Activated T-cell treated with anti-CD3 and anti-CD28 coated beads, Interleukin-2, amount 50 U/mL, for 72 hours (primary cell): ENCODE measurements around the gene SNX6. TPM values are rescaled to one million over a fixed set of nuclear protein-coding genes. Genes with fewer than 3 reads are reported as not detected.
"Not testable (repeated sequence)": the region's sequence is repeated elsewhere in the genome, so short reads cannot be mapped to it uniquely, and the experiment has no call there.

ENCODE experiments used
- ATAC-seq, 2 donors: fragments of 150-1000 bp; cut with Tn5 transposase; replicated peaks in 1 of 2; 2 replicates each; pipeline ENCODE4 v1.10.0; 2021; ENCODE audit warnings: moderate library complexity in 2 of 2, mild to moderate bottlenecking in 1 of 2
- DNase-seq, 2 donors: peaks; one replicate each; pipeline ENCODE4 v3.0.0; 2021 to 2022; ENCODE audit warnings: mixed read lengths in 1 of 2
- H3K27ac Mint-ChIP-seq: one replicate; pipeline ENCODE4 v1.8.0; 2022; ENCODE audit warnings: mild to moderate bottlenecking, moderate library complexity, mixed read lengths
- H3K27me3 Mint-ChIP-seq: one replicate; pipeline ENCODE4 v1.8.0; 2022; ENCODE audit warnings: low read depth, mixed read lengths
- H3K36me3 Mint-ChIP-seq, 2 donors: one replicate each; pipeline ENCODE4 v1.8.0; 2022; ENCODE audit warnings: mixed read lengths in 2 of 2, mild to moderate bottlenecking in 1 of 2; ENCODE audit not compliant: insufficient read depth in 2 of 2
- H3K4me1 Mint-ChIP-seq: one replicate; pipeline ENCODE4 v1.8.0; 2022; ENCODE audit warnings: low read depth, mixed read lengths
- H3K4me3 Mint-ChIP-seq, 2 donors: one replicate each; pipeline ENCODE4 v1.8.0; 2022; ENCODE audit warnings: mild to moderate bottlenecking in 2 of 2, mixed read lengths in 2 of 2, moderate library complexity in 2 of 2
- H3K9me3 Mint-ChIP-seq, 2 donors: one replicate each; pipeline ENCODE4 v1.8.0; 2022; ENCODE audit warnings: mixed read lengths in 2 of 2
- total RNA-seq, 2 donors: library from RNA; stranded (reverse); gene quantifications; one replicate each; pipeline ENCODE4 v1.2.3, GENCODE V29; 2022

SNX6 gene
- total RNA-seq, 2 donors from 2014 or later: 90.9 to 93.9 TPM

GRCh38 chr14:34547136-34547520 is 82.8 kb downstream of the SNX6 start:
- not testable (repeated sequence) for H3K4me3 Mint-ChIP-seq, DNase-seq, H3K9me3 Mint-ChIP-seq, H3K27me3 Mint-ChIP-seq, H3K36me3 Mint-ChIP-seq
- Mint-ChIP-seq H3K4me1 (peaks cover 18% of the 10 kb centered on the region), H3K27ac (peak overlapping the region; percentile 100)
- peak; percentile 71 to 73 for ATAC-seq

GRCh38 chr14:34546272-34547135 is 83.4 kb downstream of the SNX6 start:
- peaks cover 13% of the 10 kb centered on the region for H3K4me1 Mint-ChIP-seq
- H3K9me3 Mint-ChIP-seq, H3K4me3 Mint-ChIP-seq, H3K36me3 Mint-ChIP-seq, H3K27me3 Mint-ChIP-seq, H3K27ac Mint-ChIP-seq, DNase-seq: not testable (repeated sequence)
- peak; percentile 62 to 73 for ATAC-seq

- not testable (repeated sequence) for DNase-seq, ATAC-seq, H3K9me3 Mint-ChIP-seq, H3K36me3 Mint-ChIP-seq, H3K27me3 Mint-ChIP-seq
- Mint-ChIP-seq H3K4me3 (peak overlapping the region; percentile 100), H3K4me1 (peaks cover 46% of the 10 kb centered on the region), H3K27ac (peak overlapping the region; percentile 99)
Measured at GRCh38 chr14:34540181-34541059, 89.5 kb downstream of the SNX6 start.

GRCh38 chr14:34539407-34540180 is 90.4 kb downstream of the SNX6 start, which contains the start of gene EAPP:
Gene EAPP (minus strand): TSS chr14:34539701. CDS start chr14:34539628, 73 bp downstream.
- H3K36me3 Mint-ChIP-seq: peaks cover 4% of the 10 kb centered on the region in 2 donors

GRCh38 chr14:34538871-34539406 is 91.0 kb downstream of the SNX6 start:
- Mint-ChIP-seq H3K36me3 (peaks cover 6 to 7% of the 10 kb centered on the region in 2 donors), H3K4me1 (peaks cover 57% of the 10 kb centered on the region), H3K9me3 (peaks cover 0 to 3% of the 10 kb centered on the region in 2 donors), H3K27ac (peak overlapping the region; percentile 99), H3K4me3 (peak overlapping the region; percentile 100), H3K27me3 (no peaks in the 10 kb centered on the region)
- DNase-seq: no peak
- ATAC-seq: peak in 1 of 2 donors; percentile 14

More at GRCh38 chr14:34539407-34540180, 90.4 kb downstream of the SNX6 start, which contains the start of gene EAPP:
- peak within 1 kb of the TSS; percentile 100 for H3K4me3 Mint-ChIP-seq
- H3K27me3 Mint-ChIP-seq: no peaks in the 10 kb centered on the region
- DNase-seq (peak; percentile 96 to 97), ATAC-seq (peak; percentile 99 to 100)
- H3K27ac Mint-ChIP-seq: peak within 1 kb of the TSS; percentile 99
- H3K9me3 Mint-ChIP-seq: peaks cover 0 to 3% of the 10 kb centered on the region in 2 donors
- peaks cover 50% of the 10 kb centered on the region for H3K4me1 Mint-ChIP-seq

- Mint-ChIP-seq H3K4me1 (peaks cover 60% of the 10 kb centered on the region), H3K36me3 (peaks cover 11 to 13% of the 10 kb centered on the region in 2 donors), H3K27ac (peak overlapping the region; percentile 99), H3K4me3 (peak overlapping the region; percentile 100)
- not testable (repeated sequence) for H3K27me3 Mint-ChIP-seq, ATAC-seq, H3K9me3 Mint-ChIP-seq, DNase-seq
Measured at GRCh38 chr14:34538096-34538495, 91.9 kb downstream of the SNX6 start.

GRCh38 chr14:34537677-34538009 is 92.3 kb downstream of the SNX6 start:
- no peak for ATAC-seq
- Mint-ChIP-seq H3K4me1 (peaks cover 60% of the 10 kb centered on the region), H3K27me3 (no peaks in the 10 kb centered on the region), H3K9me3 (peaks cover 0 to 3% of the 10 kb centered on the region in 2 donors), H3K4me3 (peak overlapping the region; percentile 58 to 100), H3K27ac (peak overlapping the region; percentile 87), H3K36me3 (peaks cover 11 to 13% of the 10 kb centered on the region in 2 donors)
- DNase-seq: no peak

- Mint-ChIP-seq H3K36me3 (peaks cover 11 to 13% of the 10 kb centered on the region in 2 donors), H3K4me3 (peak overlapping the region; percentile 43 to 58), H3K27ac (peak overlapping the region; percentile 87), H3K4me1 (peaks cover 60% of the 10 kb centered on the region), H3K27me3 (no peaks in the 10 kb centered on the region), H3K9me3 (peaks cover 0 to 3% of the 10 kb centered on the region in 2 donors)
- ATAC-seq: no peak
- DNase-seq: no peak
Measured at GRCh38 chr14:34536951-34537676, 92.8 kb downstream of the SNX6 start.

GRCh38 chr14:34527591-34527990 is 102.4 kb downstream of the SNX6 start:
- Mint-ChIP-seq H3K36me3 (peaks cover 13 to 35% of the 10 kb centered on the region in 2 donors), H3K4me3 (no peak overlapping the region), H3K27me3 (no peaks in the 10 kb centered on the region), H3K9me3 (no peaks in the 10 kb centered on the region), H3K27ac (peak overlapping the region; percentile 42), H3K4me1 (no peaks in the 10 kb centered on the region)
- DNase-seq (no peak), ATAC-seq (peak in 1 of 2 donors; percentile 13)

- H3K4me1 Mint-ChIP-seq, DNase-seq, H3K27me3 Mint-ChIP-seq, H3K4me3 Mint-ChIP-seq, H3K9me3 Mint-ChIP-seq, ATAC-seq: not testable (repeated sequence)
- Mint-ChIP-seq H3K27ac (peak overlapping the region; percentile 66), H3K36me3 (peaks cover 24 to 46% of the 10 kb centered on the region in 2 donors)
Measured at GRCh38 chr14:34524216-34524615, 105.7 kb downstream of the SNX6 start.

- peaks cover 28 to 50% of the 10 kb centered on the region in 2 donors for H3K36me3 Mint-ChIP-seq
Measured at GRCh38 chr14:34522496-34522895, 107.5 kb downstream of the SNX6 start.

GRCh38 chr14:34521071-34521470 is 108.9 kb downstream of the SNX6 start:
- H3K27me3 Mint-ChIP-seq, H3K9me3 Mint-ChIP-seq, DNase-seq, H3K4me3 Mint-ChIP-seq, H3K4me1 Mint-ChIP-seq, H3K27ac Mint-ChIP-seq, ATAC-seq: not testable (repeated sequence)
- H3K36me3 Mint-ChIP-seq: peaks cover 26 to 50% of the 10 kb centered on the region in 2 donors

More at GRCh38 chr14:34522496-34522895, 107.5 kb downstream of the SNX6 start:
- ATAC-seq (no peak), DNase-seq (no peak)
- H3K27ac Mint-ChIP-seq: no peak overlapping the region
- H3K27me3 Mint-ChIP-seq: no peaks in the 10 kb centered on the region
- no peaks in the 10 kb centered on the region for H3K4me1 Mint-ChIP-seq
- no peaks in the 10 kb centered on the region for H3K9me3 Mint-ChIP-seq
- H3K4me3 Mint-ChIP-seq: no peak overlapping the region
